ENCODE results near the gene GNG7.
A peak's percentile ranks its signal among the peaks of the same experiment; 100 is the strongest.
"Not testable (repeated sequence)": the region's sequence is repeated elsewhere in the genome, so short reads cannot be mapped to it uniquely, and the experiment has no call there.

GNG7 gene

DNA sequence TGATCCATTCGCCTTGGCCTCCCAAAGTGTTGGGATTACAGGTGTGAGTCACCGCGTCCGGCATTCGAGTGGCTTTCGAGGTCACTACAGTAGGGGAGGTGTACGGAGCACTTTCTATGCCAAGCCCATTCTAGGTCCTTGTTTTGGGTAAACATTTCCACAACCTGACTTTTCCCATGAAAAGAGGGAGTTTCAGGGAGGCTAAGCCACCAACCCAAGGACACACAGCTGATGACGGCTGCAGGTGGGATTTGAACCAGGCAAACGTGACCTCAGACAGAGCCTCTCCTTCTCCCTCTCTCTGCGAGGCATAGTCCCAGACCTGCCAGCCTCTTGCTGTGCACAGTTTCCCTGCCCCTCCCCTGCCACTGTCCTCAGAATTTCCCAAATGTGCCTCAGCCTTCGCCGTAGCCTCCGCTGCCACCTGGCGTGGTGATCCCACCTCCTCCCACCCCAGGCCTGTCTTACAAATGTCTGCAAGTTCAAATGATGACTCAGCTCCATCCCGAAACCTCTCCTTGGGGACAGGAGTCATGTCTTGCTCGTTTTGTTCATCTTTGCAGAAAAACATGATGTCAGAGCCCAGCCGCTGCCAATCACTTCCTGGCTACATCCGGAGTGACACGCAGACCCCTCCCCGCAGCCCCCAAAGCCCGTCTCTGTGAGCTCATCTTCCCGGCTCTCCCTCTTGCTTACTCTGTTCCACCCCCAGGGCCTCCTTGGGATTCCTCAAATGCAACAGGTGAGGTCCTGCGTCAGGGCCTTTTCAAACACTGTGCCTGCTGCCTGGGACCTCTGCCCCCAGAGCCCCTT lies 233.2 kb downstream of the GNG7 start:
- ChIA-PET CTCF (interaction anchor here (0.7 to 1.0 kb wide), 3 partner anchors 8 to 166 kb away, joined by 3 to 5 read pairs (median 4); no protein-coding TSS in a partner anchor), POLR2A (interaction anchor here (2.9 kb wide), 1 partner anchor 12 kb away, joined by 12 read pairs; the partner anchor contains the start of gene LMNB2)
- TF ChIP-seq FOXM1 (IDR thresholded peaks at IDR 0.05; ENCODE audit: borderline replicate concordance), result no peak
- TF ChIP-seq, protein P1, sequence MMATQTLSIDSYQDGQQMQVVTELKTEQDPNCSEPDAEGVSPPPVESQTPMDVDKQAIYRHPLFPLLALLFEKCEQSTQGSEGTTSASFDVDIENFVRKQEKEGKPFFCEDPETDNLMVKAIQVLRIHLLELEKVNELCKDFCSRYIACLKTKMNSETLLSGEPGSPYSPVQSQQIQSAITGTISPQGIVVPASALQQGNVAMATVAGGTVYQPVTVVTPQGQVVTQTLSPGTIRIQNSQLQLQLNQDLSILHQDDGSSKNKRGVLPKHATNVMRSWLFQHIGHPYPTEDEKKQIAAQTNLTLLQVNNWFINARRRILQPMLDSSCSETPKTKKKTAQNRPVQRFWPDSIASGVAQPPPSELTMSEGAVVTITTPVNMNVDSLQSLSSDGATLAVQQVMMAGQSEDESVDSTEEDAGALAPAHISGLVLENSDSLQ (IDR thresholded peaks at IDR 0.05), result peak; percentile 78
- DNase-seq (ENCODE audit: extremely low spot score), result no peak

DNA sequence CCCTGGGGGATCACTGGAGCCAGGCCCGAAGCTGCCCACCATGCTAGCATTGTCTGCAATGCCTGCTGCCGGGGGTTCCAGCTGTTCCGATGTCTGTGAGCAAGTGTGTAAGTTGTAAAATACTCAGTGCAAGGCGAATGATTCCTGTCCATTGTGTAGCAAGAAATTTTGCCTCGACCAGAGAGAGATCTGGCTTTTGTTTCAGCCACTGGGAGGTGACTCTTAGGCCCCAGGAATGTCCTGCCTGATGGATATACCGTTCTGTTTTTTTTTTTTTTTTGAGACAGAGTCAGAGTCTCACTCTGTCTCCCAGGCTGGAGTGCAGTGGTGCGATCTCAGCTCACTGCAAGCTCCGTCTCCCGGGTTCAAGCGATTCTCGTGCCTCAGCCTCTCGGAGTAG lies 233.9 kb downstream of the GNG7 start:
- CTCF ChIA-PET, result interaction anchor here (0.7 kb wide), 1 partner anchor 167 kb away, joined by 5 read pairs; no protein-coding TSS in a partner anchor
- DNase-seq (ENCODE audit: extremely low spot score), result no peak
- POLR2A ChIA-PET, result interaction anchor here (2.9 kb wide), 1 partner anchor 12 kb away, joined by 12 read pairs; the partner anchor contains the start of gene LMNB2
- no peak for TF ChIP-seq TARDBP (IDR thresholded peaks at IDR 0.05)

DNA sequence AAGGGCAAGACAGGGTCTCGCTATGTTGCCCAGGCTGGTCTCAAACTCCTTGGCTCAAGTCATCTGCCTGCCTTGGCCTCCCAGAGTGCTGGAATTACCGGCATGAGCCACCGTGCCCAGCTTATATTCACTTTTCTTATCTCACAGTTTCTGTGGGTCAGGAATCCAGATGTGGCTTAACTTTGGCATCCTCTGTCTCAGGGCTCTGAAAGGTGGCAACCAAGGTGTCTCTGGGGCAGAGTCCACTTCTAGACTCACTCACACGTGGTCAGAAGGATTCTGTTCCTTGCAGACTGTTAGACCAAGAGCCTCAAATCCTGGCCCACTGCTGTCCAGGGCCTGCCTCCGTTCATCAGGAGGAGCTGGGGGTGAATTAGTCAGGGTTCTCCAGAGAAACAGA lies 238.1 kb downstream of the GNG7 start:
- CTCF ChIA-PET, result interaction anchor here (1.0 kb wide), 1 partner anchor 65 kb away, joined by 3 read pairs; no protein-coding TSS in a partner anchor
- POLR2A ChIA-PET, result interaction anchor here (1.4 to 1.8 kb wide), 2 partner anchors 12 to 147 kb away, joined by 5 to 14 read pairs; partner anchors contain the start of gene GADD45B
- DNase-seq (ENCODE audit: extremely low spot score), result no peak
- no peak for TF ChIP-seq ARNT (IDR thresholded peaks at IDR 0.05)
- TF ChIP-seq FOXM1 (IDR thresholded peaks at IDR 0.05; ENCODE audit: borderline replicate concordance), result no peak
- no peak for TF ChIP-seq LEF1 (IDR thresholded peaks at IDR 0.05; ENCODE audit: borderline replicate concordance)
- TF ChIP-seq ZNF384 (IDR thresholded peaks at IDR 0.05), result no peak
- no peak for TF ChIP-seq HDGF (IDR thresholded peaks at IDR 0.05; ENCODE audit: borderline replicate concordance)
- no peak for TF ChIP-seq SP1 (IDR thresholded peaks at IDR 0.05)
- no peak for TF ChIP-seq NFRKB (IDR thresholded peaks at IDR 0.05)
- TF ChIP-seq L3MBTL2 (conservative IDR thresholded peaks at IDR 0.05), result no peak
- TF ChIP-seq ELF4 (IDR thresholded peaks at IDR 0.05), result no peak
- no peak for TF ChIP-seq FOXK2 (IDR thresholded peaks at IDR 0.05)
- no peak for TF ChIP-seq FOXA1 (IDR thresholded peaks at IDR 0.05)
- TF ChIP-seq, protein P1 (IDR thresholded peaks at IDR 0.05), result no peak
- TF ChIP-seq CTBP1 (IDR thresholded peaks at IDR 0.05; ENCODE audit: borderline replicate concordance), result no peak
- no peak for TF ChIP-seq TARDBP (IDR thresholded peaks at IDR 0.05)

DNA sequence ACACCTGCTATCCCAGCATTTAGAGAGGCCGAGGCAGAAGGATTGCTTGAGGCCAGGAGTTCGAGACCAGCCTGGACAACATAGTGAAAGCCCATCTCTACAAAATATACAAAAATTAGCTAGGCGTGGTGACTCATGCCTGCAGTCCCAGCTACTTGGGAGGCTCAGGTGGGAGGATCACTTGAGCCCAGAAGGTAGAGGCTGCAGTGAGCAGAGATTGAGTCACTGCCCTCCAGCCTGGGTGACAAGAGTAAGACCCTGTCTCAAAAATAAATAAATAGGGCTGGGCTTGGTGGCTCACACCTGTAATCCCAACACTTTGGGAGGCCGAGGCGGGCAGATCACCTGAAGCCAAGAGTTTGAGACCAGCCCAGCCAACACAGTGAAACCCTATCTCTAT lies 238.8 kb downstream of the GNG7 start:
- ChIA-PET POLR2A (interaction anchor here (0.7 to 1.8 kb wide), 3 partner anchors 10 to 148 kb away, joined by 3 to 14 read pairs (median 5); partner anchors contain the start of gene GADD45B), CTCF (interaction anchor here (0.7 to 1.2 kb wide), 4 partner anchors 36 to 124 kb away, joined by 3 to 5 read pairs (median 4); partner anchors contain the start of gene TIMM13)
- DNase-seq (ENCODE audit: extremely low spot score), result not testable (repeated sequence)

DNA sequence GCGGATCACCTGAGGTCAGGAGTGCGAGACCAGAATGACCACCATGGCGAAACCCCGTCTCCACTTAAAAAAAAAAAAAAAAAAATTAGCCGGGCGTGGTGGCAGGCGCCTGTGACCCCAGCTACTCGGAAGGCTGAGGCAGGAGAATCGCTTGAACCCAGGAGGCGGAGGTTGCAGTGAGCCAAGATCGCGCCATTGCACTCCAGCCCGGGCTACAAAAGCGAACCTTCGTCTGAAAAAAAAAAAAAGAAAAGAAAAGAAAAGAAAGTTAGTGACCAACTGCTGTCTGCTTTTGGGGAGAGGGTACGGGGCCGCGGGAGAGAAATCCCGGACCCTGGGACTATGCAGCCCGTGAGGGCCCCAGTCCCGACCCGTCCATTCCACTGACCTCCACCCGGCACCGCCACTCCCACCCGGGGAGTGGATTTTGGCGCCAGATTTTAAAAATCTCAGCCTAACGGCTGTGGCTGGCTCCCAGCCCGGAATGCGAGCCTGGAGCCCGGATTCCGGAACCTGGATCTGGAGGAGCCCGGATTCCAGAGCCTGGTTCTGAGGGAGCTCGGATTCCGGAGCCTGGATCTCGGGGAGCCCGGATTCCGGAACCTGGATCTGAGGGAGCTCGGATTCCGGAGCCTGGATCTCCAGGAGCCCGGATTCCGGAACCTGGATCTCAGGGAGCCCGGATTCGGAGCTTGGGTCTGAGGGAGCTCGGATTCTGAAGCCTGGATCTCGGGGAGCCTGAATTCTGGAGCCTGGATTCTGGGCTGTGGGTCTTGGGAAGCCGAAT lies 239.7 kb downstream of the GNG7 start:
- POLR2A ChIA-PET, result interaction anchor here (0.7 to 1.8 kb wide), 5 partner anchors 11 to 148 kb away, joined by 3 to 14 read pairs (median 5); partner anchors contain the start of genes GADD45B and TIMM13

DNA sequence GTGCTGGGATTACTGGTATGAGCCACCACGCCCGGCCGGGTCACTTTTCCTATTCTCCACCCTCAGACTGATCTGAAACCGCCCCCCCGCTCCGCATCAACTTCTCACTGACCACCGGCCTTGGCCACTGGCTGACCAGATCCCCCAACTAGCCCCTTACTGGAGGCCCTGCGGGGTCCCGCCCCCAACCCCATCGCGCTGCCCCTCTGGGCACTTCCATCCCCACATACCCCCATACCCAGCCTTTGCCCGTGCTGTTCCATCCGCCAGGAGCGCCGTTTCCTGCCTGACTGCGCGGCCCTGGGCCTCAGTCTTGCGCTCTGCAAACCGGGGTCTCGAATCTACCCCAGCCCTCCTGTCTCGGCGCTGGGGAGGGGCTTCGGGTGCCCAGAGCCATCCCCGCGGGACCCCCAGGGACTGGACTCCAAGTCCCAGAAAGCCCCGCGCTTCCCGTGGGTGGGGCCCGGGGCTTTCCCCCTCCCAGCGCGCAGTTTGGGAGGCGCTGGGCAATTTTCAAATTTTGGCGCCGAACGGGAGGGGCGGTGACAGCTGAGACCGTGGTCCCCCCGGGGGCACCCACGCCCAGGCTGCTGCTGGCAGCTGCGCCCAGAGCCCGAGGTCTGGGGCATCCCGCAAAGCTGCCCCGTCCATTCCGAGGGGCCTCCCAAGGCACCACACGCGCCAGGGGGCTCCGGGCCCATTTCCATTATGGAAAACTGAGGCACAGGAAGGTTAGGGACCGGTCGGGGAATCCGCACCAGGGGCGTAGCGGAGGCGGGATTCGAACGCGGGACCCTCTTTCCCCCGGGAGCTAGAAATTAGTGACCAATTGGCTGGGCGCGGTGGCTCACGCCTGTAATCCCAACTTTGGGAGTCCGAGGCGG lies 240.5 kb downstream of the GNG7 start:
- TF ChIP-seq ARNT (IDR thresholded peaks at IDR 0.05) (no peak), FOXM1 (IDR thresholded peaks at IDR 0.05; ENCODE audit: borderline replicate concordance) (peak; percentile 91)
- peak; percentile 60 for DNase-seq (ENCODE audit: extremely low spot score)
- ChIA-PET POLR2A (interaction anchor here (0.8 to 1.4 kb wide), 2 partner anchors 14 to 34 kb away, joined by 3 to 5 read pairs; partner anchors contain the start of genes GADD45B and TIMM13), CTCF (no interaction called here)

More for the DNA sequence above, 239.7 kb downstream of the GNG7 start:
- CTCF ChIA-PET, result interaction anchor here (0.7 to 1.2 kb wide), 3 partner anchors 35 to 125 kb away, joined by 3 to 5 read pairs (median 4); partner anchors contain the start of gene TIMM13
- TF ChIP-seq ELF4 (IDR thresholded peaks at IDR 0.05) (no peak), FOXM1 (IDR thresholded peaks at IDR 0.05; ENCODE audit: borderline replicate concordance) (peak; percentile 92; the same call in 1 of the 2 replicates), TARDBP (IDR thresholded peaks at IDR 0.05) (0 out of 2 replicates have a peak, but pooled peaks have one; percentile 36), ZNF384 (IDR thresholded peaks at IDR 0.05) (peak; percentile 59; the same call in 1 of the 2 replicates), CTBP1 (IDR thresholded peaks at IDR 0.05; ENCODE audit: borderline replicate concordance) (no peak), BHLHE40 (IDR thresholded peaks at IDR 0.05; ENCODE audit: borderline replicate concordance) (no peak), FOXK2 (IDR thresholded peaks at IDR 0.05) (no peak), NFRKB (IDR thresholded peaks at IDR 0.05) (no peak), SUZ12 (IDR thresholded peaks at IDR 0.05) (no peak), SP1 (IDR thresholded peaks at IDR 0.05) (no peak)
- DNase-seq (ENCODE audit: extremely low spot score), result peak; percentile 62
